Trophoblast cell (in vitro differentiated cells and primary cell): ENCODE results near the gene SNAPC2.
"Not testable (repeated sequence)": the region's sequence is repeated elsewhere in the genome, so short reads cannot be mapped to it uniquely, and the experiment has no call there.

Experiments
- DNase-seq, 2 donors: peaks; one replicate each; pipeline ENCODE4 v3.0.0-alpha.2; 2016
- H2AFZ ChIP-seq: 2 replicates; pipeline ENCODE4 v1.6.1; 2013; ENCODE audit warnings: low read length, moderate library complexity, mild to moderate bottlenecking; ENCODE audit not compliant: insufficient read depth, poor library complexity
- H2AK5ac ChIP-seq: 2 replicates; pipeline ENCODE4 v1.6.1; 2013; ENCODE audit warnings: mild to moderate bottlenecking, low read length
- H2BK120ac ChIP-seq: 2 replicates; pipeline ENCODE4 v1.6.1; 2013; ENCODE audit warnings: low read length, mild to moderate bottlenecking, moderate library complexity; ENCODE audit not compliant: insufficient read depth, poor library complexity
- H2BK12ac ChIP-seq: 2 replicates; pipeline ENCODE4 v1.6.1; 2013; ENCODE audit warnings: mild to moderate bottlenecking, low read length, moderate library complexity
- H2BK5ac ChIP-seq: 2 replicates; pipeline ENCODE4 v1.6.1; 2013; ENCODE audit warnings: low read length, low read depth, moderate library complexity, mild to moderate bottlenecking; ENCODE audit not compliant: poor library complexity
- H3K14ac ChIP-seq: 2 replicates; pipeline ENCODE4 v1.6.1; 2013; ENCODE audit warnings: mild to moderate bottlenecking, low read length
- H3K18ac ChIP-seq: 2 replicates; pipeline ENCODE4 v1.6.1; 2013; ENCODE audit warnings: mild to moderate bottlenecking, low read length
- H3K23ac ChIP-seq: 2 replicates; pipeline ENCODE4 v1.6.1; 2013; ENCODE audit warnings: low read length
- H3K27ac ChIP-seq: 2 replicates; pipeline ENCODE4 v1.5.1; 2013; ENCODE audit warnings: low read depth, mild to moderate bottlenecking, inconsistent platforms, low read length, moderate library complexity
- H3K27me3 ChIP-seq: 2 replicates; pipeline ENCODE4 v1.6.1; 2013; ENCODE audit warnings: inconsistent platforms, mild to moderate bottlenecking, low read length, moderate library complexity; ENCODE audit not compliant: insufficient read depth
- H3K36me3 ChIP-seq, 2 experiments: 1 replicate in 1 of 2; 2 replicates in 1 of 2; pipeline ENCODE4 v1.6.1; 2013; ENCODE audit warnings: low read length in 2 of 2, mild to moderate bottlenecking in 2 of 2, moderate library complexity in 1 of 2; ENCODE audit not compliant: insufficient read depth in 2 of 2, control insufficient read depth in 1 of 2
- H3K4ac ChIP-seq: 2 replicates; pipeline ENCODE4 v1.6.1; 2013; ENCODE audit warnings: low read depth, mild to moderate bottlenecking, low read length, moderate library complexity
- H3K4me1 ChIP-seq, 2 experiments: 1 replicate in 1 of 2; 2 replicates in 1 of 2; pipeline ENCODE4 v1.6.1; 2013; ENCODE audit warnings: low read length in 2 of 2, mild to moderate bottlenecking in 2 of 2, moderate library complexity in 1 of 2; ENCODE audit not compliant: insufficient read depth in 2 of 2, control insufficient read depth in 1 of 2
- H3K4me2 ChIP-seq: 2 replicates; pipeline ENCODE4 v1.6.1; 2013; ENCODE audit warnings: inconsistent platforms, mild to moderate bottlenecking, low read length, moderate library complexity
- H3K4me3 ChIP-seq: 2 replicates; pipeline ENCODE4 v1.5.1; 2013; ENCODE audit warnings: mild to moderate bottlenecking, low read depth, low read length, inconsistent platforms
- H3K79me1 ChIP-seq: one replicate; pipeline ENCODE4 v1.6.1; 2013; ENCODE audit warnings: low read length
- H3K79me2 ChIP-seq: 2 replicates; pipeline ENCODE4 v1.6.1; 2013; ENCODE audit warnings: low read length, mild to moderate bottlenecking; ENCODE audit not compliant: control insufficient read depth, insufficient read depth, poor library complexity
- H3K9ac ChIP-seq: 2 replicates; pipeline ENCODE4 v1.6.1; 2013; ENCODE audit warnings: mild to moderate bottlenecking, low read length
- H3K9me3 ChIP-seq: 2 replicates; pipeline ENCODE4 v1.6.1; 2013; ENCODE audit warnings: low read depth, mild to moderate bottlenecking, control low read depth, inconsistent platforms, low read length; ENCODE audit not compliant: insufficient read depth
- H4K12ac ChIP-seq: 2 replicates; pipeline ENCODE4 v1.6.1; 2013; ENCODE audit warnings: low read depth, mild to moderate bottlenecking, low read length, moderate library complexity
- H4K8ac ChIP-seq: 2 replicates; pipeline ENCODE4 v1.6.1; 2013; ENCODE audit warnings: low read depth, mild to moderate bottlenecking, low read length, moderate library complexity
- H4K91ac ChIP-seq: one replicate; pipeline ENCODE4 v1.6.1; 2013; ENCODE audit warnings: low read depth, mild to moderate bottlenecking, low read length, moderate library complexity
- WGBS: extraction: QIAGEN DNeasy Blood & Tissue Kit; methylation state at CpG from one replicate; pipeline ENCODE4 v1.1.7; 2013; ENCODE audit warnings: missing lambda C conversion rate; ENCODE audit not compliant: insufficient read length, insufficient coverage; ENCODE audit errors: extremely low coverage; 5-methylcytosine and 5-hydroxymethylcytosine counted together

Gene SNAPC2

DNA sequence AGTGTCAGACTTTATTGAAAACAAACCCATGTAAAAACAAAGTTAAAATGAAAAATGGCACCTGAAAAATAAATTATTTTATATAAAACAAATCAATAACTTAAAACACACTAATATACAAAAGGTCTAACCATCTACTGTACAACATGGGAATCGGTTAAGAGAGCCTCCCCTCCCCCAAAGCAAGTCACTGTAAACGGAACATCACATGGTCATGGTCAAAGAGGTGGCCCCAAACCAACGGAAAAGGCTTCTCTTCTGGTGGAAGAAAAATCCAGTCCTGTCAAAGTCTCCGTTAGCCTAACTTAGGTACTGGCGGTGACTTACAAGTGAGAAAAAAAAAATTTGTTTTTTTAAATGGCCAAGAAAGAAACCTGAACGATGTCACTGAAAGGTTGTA, 39.1 kb downstream of the SNAPC2 start:
- no CpG with 5 or more reads among the region's 6 CpGs for WGBS
- Histone ChIP-seq H2BK120ac (no peak overlapping the region), H3K18ac (no peak overlapping the region), H3K79me1 (no peaks in the 10 kb centered on the region), H3K4me1 (no peaks in the 10 kb centered on the region), H3K36me3 (peaks cover 31 to 43% of the 10 kb centered on the region in 2 experiments), H3K27ac (no peak overlapping the region), H3K4me3 (no peak overlapping the region), H3K9me3 (no peaks in the 10 kb centered on the region), H3K14ac (no peak overlapping the region), H3K79me2 (no peaks in the 10 kb centered on the region), H2BK5ac (no peak overlapping the region), H3K4ac (no peak overlapping the region), H3K23ac (no peak overlapping the region), H3K27me3 (no peaks in the 10 kb centered on the region), H3K4me2 (no peak overlapping the region), H4K8ac (no peak overlapping the region), H4K12ac (no peak overlapping the region), H4K91ac (no peak overlapping the region), H2BK12ac (no peak overlapping the region), H3K9ac (no peak overlapping the region), H2AFZ (no peak overlapping the region), H2AK5ac (no peak overlapping the region)
- DNase-seq = no peak

DNA sequence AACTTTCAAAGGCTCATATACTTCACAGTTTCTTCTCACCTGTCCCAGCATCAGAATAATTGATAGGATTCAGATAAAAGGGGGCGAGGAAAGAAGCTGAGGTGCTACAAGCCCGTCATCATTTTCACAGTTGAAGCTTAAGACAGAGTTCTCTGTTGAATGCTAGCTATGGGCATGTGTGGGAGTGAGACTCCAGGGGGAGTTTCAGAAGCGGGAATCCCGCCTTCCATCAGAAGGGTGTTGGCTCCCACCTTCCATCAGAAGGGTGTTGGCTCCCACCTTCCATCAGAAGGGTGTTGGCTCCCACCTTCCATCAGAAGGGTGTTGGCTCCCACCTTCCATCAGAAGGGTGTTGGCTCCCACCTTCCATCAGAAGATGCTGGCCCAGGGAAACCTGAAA, 40.9 kb downstream of the SNAPC2 start:
- WGBS = no CpG with 5 or more reads among the region's 4 CpGs
- not testable (repeated sequence) for H4K91ac ChIP-seq

DNA sequence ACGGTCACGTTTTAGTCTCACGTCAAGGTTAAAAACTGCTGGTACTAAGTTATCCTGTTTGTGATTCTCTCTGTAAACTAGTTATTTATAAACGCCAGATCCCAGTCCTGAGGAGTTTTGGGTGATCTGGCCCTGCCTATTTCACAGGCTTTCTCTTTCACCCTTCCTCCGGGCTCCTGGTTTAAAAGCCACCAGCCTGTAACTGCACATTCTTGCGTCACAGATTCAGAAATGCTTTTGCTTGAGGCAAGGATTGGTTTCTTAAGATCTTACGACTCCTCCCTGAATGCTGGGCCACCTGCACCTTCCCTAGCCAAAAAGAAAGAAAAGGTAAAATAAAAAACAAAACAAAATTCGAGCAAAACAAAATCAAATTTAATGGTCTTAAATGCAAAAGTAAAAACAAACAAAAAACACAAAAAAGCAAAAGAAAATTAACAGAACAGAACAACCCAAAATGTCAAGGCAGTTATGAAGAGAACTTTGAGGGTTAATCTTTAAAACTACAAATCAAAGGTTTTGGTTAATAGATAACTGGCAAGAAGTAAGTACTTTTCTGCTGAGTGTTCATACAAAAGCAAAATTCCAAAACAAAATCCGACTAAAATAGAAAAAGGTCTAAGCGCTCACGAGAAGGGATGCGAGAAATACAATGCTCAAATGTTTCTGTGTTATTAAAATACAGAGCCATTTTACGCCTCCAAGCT, 41.9 kb downstream of the SNAPC2 start:
- no peak overlapping the region for H2AK5ac ChIP-seq
- no peak overlapping the region for H3K9ac ChIP-seq
- no peak overlapping the region for H2AFZ ChIP-seq
- H2BK5ac ChIP-seq = no peak overlapping the region
- H3K4ac ChIP-seq = no peak overlapping the region
- no peaks in the 10 kb centered on the region for H3K9me3 ChIP-seq
- no peaks in the 10 kb centered on the region for H3K27me3 ChIP-seq
- whole genome bisulfite sequencing = no CpG with 5 or more reads among the region's 13 CpGs
- H3K18ac ChIP-seq = no peak overlapping the region
- H4K91ac ChIP-seq = no peak overlapping the region
- no peak overlapping the region for H3K4me2 ChIP-seq
- H2BK12ac ChIP-seq = no peak overlapping the region
- no peak overlapping the region for H3K4me3 ChIP-seq
- no peak overlapping the region for H4K12ac ChIP-seq
- H3K23ac ChIP-seq = no peak overlapping the region
- H3K79me2 ChIP-seq = no peaks in the 10 kb centered on the region
- H3K4me1 ChIP-seq = peaks cover 4 to 11% of the 10 kb centered on the region in 2 experiments
- peaks cover 4% of the 10 kb centered on the region for H3K79me1 ChIP-seq
- peaks cover 45 to 62% of the 10 kb centered on the region in 2 experiments for H3K36me3 ChIP-seq
- DNase-seq = peak; percentile 61 to 78
- H3K14ac ChIP-seq = no peak overlapping the region
- no peak overlapping the region for H2BK120ac ChIP-seq
- no peak overlapping the region for H4K8ac ChIP-seq
- no peak overlapping the region for H3K27ac ChIP-seq

More for the DNA sequence above, 40.9 kb downstream of the SNAPC2 start:
- H3K18ac ChIP-seq, H3K4me3 ChIP-seq, H2AK5ac ChIP-seq, H3K9me3 ChIP-seq, H3K79me2 ChIP-seq, H4K8ac ChIP-seq, H3K27ac ChIP-seq, H3K14ac ChIP-seq, H3K4ac ChIP-seq, H2AFZ ChIP-seq, H4K12ac ChIP-seq, H3K23ac ChIP-seq, H3K27me3 ChIP-seq, H3K79me1 ChIP-seq, H2BK5ac ChIP-seq, H3K9ac ChIP-seq, H2BK12ac ChIP-seq, DNase-seq, H2BK120ac ChIP-seq, H3K4me2 ChIP-seq: not testable (repeated sequence)
- peaks cover 4 to 11% of the 10 kb centered on the region in 2 experiments for H3K4me1 ChIP-seq
- H3K36me3 ChIP-seq = peaks cover 38 to 57% of the 10 kb centered on the region in 2 experiments

DNA sequence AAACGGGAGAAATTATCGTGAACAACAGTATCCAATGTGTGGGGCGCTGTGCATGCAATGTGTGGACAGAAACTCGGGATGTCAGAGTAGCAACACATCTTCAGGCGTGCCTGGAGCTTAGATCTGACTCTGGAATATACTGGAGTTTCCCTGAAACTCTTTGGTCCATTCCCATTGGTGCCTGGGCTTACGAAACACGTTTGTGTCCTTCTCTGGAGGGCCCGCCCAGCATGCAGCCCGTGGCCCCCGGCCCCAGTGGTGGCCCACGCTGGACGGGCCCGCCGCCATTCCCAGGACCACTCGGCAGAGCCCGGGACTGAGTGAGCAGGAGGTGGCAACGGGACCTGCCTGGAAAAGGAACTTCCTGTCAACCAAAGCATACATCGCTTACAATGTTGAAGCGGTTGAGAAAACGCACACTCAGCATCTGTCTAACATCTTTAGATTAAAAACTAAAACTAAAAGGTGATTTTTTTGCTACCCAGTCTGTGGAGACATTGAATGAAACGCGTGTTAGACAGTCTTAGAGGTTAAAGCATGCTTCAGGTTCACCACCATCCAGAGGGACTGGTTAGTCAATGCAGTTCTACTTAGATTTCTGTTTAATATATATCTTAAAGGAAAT, 42.6 kb downstream of the SNAPC2 start:
- Histone ChIP-seq H3K18ac (no peak overlapping the region), H2AFZ (no peak overlapping the region), H3K4me1 (peaks cover 4 to 11% of the 10 kb centered on the region in 2 experiments), H3K27me3 (no peaks in the 10 kb centered on the region), H3K4me3 (no peak overlapping the region), H4K91ac (no peak overlapping the region), H3K27ac (no peak overlapping the region), H3K4me2 (no peak overlapping the region), H3K9me3 (no peaks in the 10 kb centered on the region), H4K12ac (no peak overlapping the region), H3K36me3 (peaks cover 50 to 67% of the 10 kb centered on the region in 2 experiments), H3K4ac (no peak overlapping the region), H4K8ac (no peak overlapping the region), H3K14ac (no peak overlapping the region), H3K79me2 (no peaks in the 10 kb centered on the region), H2BK120ac (no peak overlapping the region), H3K9ac (no peak overlapping the region), H3K23ac (no peak overlapping the region), H2BK12ac (no peak overlapping the region), H3K79me1 (peaks cover 4% of the 10 kb centered on the region), H2BK5ac (no peak overlapping the region), H2AK5ac (no peak overlapping the region)
- WGBS = no CpG with 5 or more reads among the region's 22 CpGs
- DNase-seq = no peak
